ENCODE data around the gene AAK1. TPM values are rescaled to one million over a fixed set of nuclear protein-coding genes. Genes with fewer than 3 reads are reported as not detected.
"Not testable (repeated sequence)": the region's sequence is repeated elsewhere in the genome, so short reads cannot be mapped to it uniquely, and the experiment has no call there.

Gene AAK1
- total RNA-seq, 3 donors from 2014 or later (not counting 1 experiment from before 2014, with no cell fraction given) = 174 to 249 (median 204) TPM

GRCh38 chr2:69450735-69451416 is 192.7 kb downstream of the AAK1 start:
- H3K27me3 Mint-ChIP-seq (ENCODE audit: low read depth in 2 of 2) = no peaks in the 10 kb centered on the region
- peaks cover 12 to 18% of the 10 kb centered on the region in 2 donors for H3K4me1 Mint-ChIP-seq
- ATAC-seq (no peak), DNase-seq (no peak)
- 96% methylated on average over 6 of the region's 6 CpGs for WGBS (ENCODE audit: insufficient coverage)
- intact Hi-C loops (cut with micrococcal nuclease) = no loop called here
- no peak overlapping the region for H3K4me3 ChIP-seq (ENCODE audit: low read length)
- no peaks in the 10 kb centered on the region for H3K9me3 Mint-ChIP-seq
- H3K4me1 ChIP-seq (ENCODE audit: control insufficient read depth, insufficient read depth, low read length) = no peaks in the 10 kb centered on the region
- H3K36me3 ChIP-seq (ENCODE audit: control insufficient read depth, insufficient read depth, low read length) = no peaks in the 10 kb centered on the region
- TF ChIP-seq CTCF (IDR thresholded peaks at IDR 0.05) = no peak
- no peak overlapping the region for H3K27ac Mint-ChIP-seq
- no peaks in the 10 kb centered on the region for H3K36me3 Mint-ChIP-seq
- H3K9me3 ChIP-seq (ENCODE audit: control insufficient read depth, insufficient read depth, low read length) = no peaks in the 10 kb centered on the region
- no peaks in the 10 kb centered on the region for H3K27me3 ChIP-seq (ENCODE audit: control insufficient read depth, insufficient read depth, low read length)
- H3K27ac ChIP-seq (ENCODE audit: low read length) = no peak overlapping the region
- no peak overlapping the region for H3K4me3 Mint-ChIP-seq

GRCh38 chr2:69449906-69450305 is 193.6 kb downstream of the AAK1 start:
- Histone ChIP-seq H3K27me3 (ENCODE audit: control insufficient read depth, insufficient read depth, low read length) (no peaks in the 10 kb centered on the region), H3K36me3 (ENCODE audit: control insufficient read depth, insufficient read depth, low read length) (no peaks in the 10 kb centered on the region), H3K9me3 (ENCODE audit: control insufficient read depth, insufficient read depth, low read length) (no peaks in the 10 kb centered on the region), H3K4me3 (ENCODE audit: low read length) (no peak overlapping the region), H3K4me1 (ENCODE audit: control insufficient read depth, insufficient read depth, low read length) (no peaks in the 10 kb centered on the region), H3K27ac (ENCODE audit: low read length) (no peak overlapping the region)
- H3K9me3 Mint-ChIP-seq = no peaks in the 10 kb centered on the region
- TF ChIP-seq CTCF (IDR thresholded peaks at IDR 0.05) = no peak
- H3K27me3 Mint-ChIP-seq (ENCODE audit: low read depth in 2 of 2) = no peaks in the 10 kb centered on the region
- no peak overlapping the region for H3K4me3 Mint-ChIP-seq
- DNase-seq (no peak), ATAC-seq (no peak)
- no peaks in the 10 kb centered on the region for H3K36me3 Mint-ChIP-seq
- H3K4me1 Mint-ChIP-seq = peaks cover 4 to 10% of the 10 kb centered on the region in 2 donors
- WGBS (ENCODE audit: insufficient coverage) = 94% methylated on average over 5 of the region's 5 CpGs
- intact Hi-C loops (cut with micrococcal nuclease) = no loop called here
- no peak overlapping the region for H3K27ac Mint-ChIP-seq

GRCh38 chr2:69443673-69444072 is 199.9 kb downstream of the AAK1 start:
- H3K4me3 Mint-ChIP-seq; H3K27ac ChIP-seq (ENCODE audit: low read length); H3K9me3 ChIP-seq (ENCODE audit: control insufficient read depth, insufficient read depth, low read length); H3K27ac Mint-ChIP-seq; H3K4me3 ChIP-seq (ENCODE audit: low read length); H3K27me3 ChIP-seq (ENCODE audit: control insufficient read depth, insufficient read depth, low read length); H3K36me3 ChIP-seq (ENCODE audit: control insufficient read depth, insufficient read depth, low read length); H3K4me1 Mint-ChIP-seq; H3K4me1 ChIP-seq (ENCODE audit: control insufficient read depth, insufficient read depth, low read length); H3K27me3 Mint-ChIP-seq (ENCODE audit: low read depth in 2 of 2); DNase-seq; intact Hi-C loops (cut with micrococcal nuclease); H3K36me3 Mint-ChIP-seq; H3K9me3 Mint-ChIP-seq; ATAC-seq: not testable (repeated sequence)
- WGBS (ENCODE audit: insufficient coverage) = 97% methylated on average over 3 of the region's 3 CpGs

- peaks cover 20% of the 10 kb centered on the region for H3K4me1 ChIP-seq (ENCODE audit: control insufficient read depth, insufficient read depth, low read length)
- intact Hi-C loops (cut with micrococcal nuclease) = loop anchor here (5.0 to 10.0 kb wide), 2 partner anchors 273 to 385 kb away; partner anchors contain the start of gene GMCL1
- H3K36me3 Mint-ChIP-seq; H3K27me3 Mint-ChIP-seq (ENCODE audit: low read depth in 2 of 2); H3K4me3 ChIP-seq (ENCODE audit: low read length); H3K27ac ChIP-seq (ENCODE audit: low read length); H3K27me3 ChIP-seq (ENCODE audit: control insufficient read depth, insufficient read depth, low read length); DNase-seq; H3K9me3 Mint-ChIP-seq; ATAC-seq; H3K36me3 ChIP-seq (ENCODE audit: control insufficient read depth, insufficient read depth, low read length); H3K9me3 ChIP-seq (ENCODE audit: control insufficient read depth, insufficient read depth, low read length): not testable (repeated sequence)
- H3K4me3 Mint-ChIP-seq = peak overlapping the region; percentile 38
- H3K27ac Mint-ChIP-seq = peak overlapping the region; percentile 96 to 98
- peaks cover 27 to 35% of the 10 kb centered on the region in 2 donors for H3K4me1 Mint-ChIP-seq
- WGBS (ENCODE audit: insufficient coverage) = 100% methylated on average over 2 of the region's 2 CpGs
Measured at GRCh38 chr2:69439499-69439898, 204.0 kb downstream of the AAK1 start.

Measured in natural killer cell (primary cell).